Neuron (in vitro differentiated cells): ENCODE measurements around the gene LAMTOR5.

Experiments used
- H2AFZ ChIP-seq: one replicate; pipeline ENCODE4 v1.6.1; 2013; ENCODE audit warnings: low read depth, mild to moderate bottlenecking, inconsistent platforms, low read length, moderate library complexity
- H3K27me3 ChIP-seq: one replicate; pipeline ENCODE4 v1.6.1; 2013; ENCODE audit warnings: low read length; ENCODE audit not compliant: insufficient read depth
- H3K36me3 ChIP-seq: one replicate; pipeline ENCODE4 v1.6.1; 2013; ENCODE audit warnings: low read length; ENCODE audit not compliant: insufficient read depth
- H3K4me1 ChIP-seq: one replicate; pipeline ENCODE4 v1.6.1; 2013; ENCODE audit warnings: low read length; ENCODE audit not compliant: insufficient read depth
- H3K4me3 ChIP-seq: 2 replicates; pipeline ENCODE4 v1.5.1; 2013; ENCODE audit warnings: mild to moderate bottlenecking, low read length, moderate library complexity
- H3K9me3 ChIP-seq: one replicate; pipeline ENCODE4 v1.6.1; 2013; ENCODE audit warnings: low read length

LAMTOR5 gene

GRCh38 chr1:110393691-110394492 lies 13.6 kb downstream of the LAMTOR5 start:
- peaks cover 7% of the 10 kb centered on the region for H3K36me3 ChIP-seq
- no peaks in the 10 kb centered on the region for H3K9me3 ChIP-seq
- H3K27me3 ChIP-seq, result no peaks in the 10 kb centered on the region
- peaks cover 2% of the 10 kb centered on the region for H3K4me1 ChIP-seq
- H3K4me3 ChIP-seq, result no peak overlapping the region
- H2AFZ ChIP-seq, result no peak overlapping the region

GRCh38 chr1:110393286-110393685 lies 14.2 kb downstream of the LAMTOR5 start:
- Histone ChIP-seq H3K4me1 (peaks cover 2% of the 10 kb centered on the region), H3K9me3 (no peaks in the 10 kb centered on the region), H3K36me3 (peaks cover 4% of the 10 kb centered on the region), H3K27me3 (no peaks in the 10 kb centered on the region), H2AFZ (no peak overlapping the region), H3K4me3 (no peak overlapping the region)

- Histone ChIP-seq H3K4me1 (peaks cover 2% of the 10 kb centered on the region), H2AFZ (no peak within 1 kb of the TSS), H3K9me3 (no peaks in the 10 kb centered on the region), H3K27me3 (no peaks in the 10 kb centered on the region), H3K4me3 (no peak within 1 kb of the TSS), H3K36me3 (peaks cover 4% of the 10 kb centered on the region)
Observed at GRCh38 chr1:110390692-110391245, 16.7 kb downstream of the LAMTOR5 start, which contains the start of gene SLC16A4. Gene SLC16A4 (minus strand): TSS chr1:110391026. CDS start chr1:110389323, 1,703 bp downstream.

GRCh38 chr1:110390096-110390495 lies 17.4 kb downstream of the LAMTOR5 start:
- H3K27me3 ChIP-seq, result no peaks in the 10 kb centered on the region
- H2AFZ ChIP-seq, result no peak overlapping the region
- H3K4me3 ChIP-seq, result no peak overlapping the region
- H3K9me3 ChIP-seq, result no peaks in the 10 kb centered on the region
- H3K4me1 ChIP-seq, result peaks cover 2% of the 10 kb centered on the region
- H3K36me3 ChIP-seq, result peaks cover under 1% of the 10 kb centered on the region

- no peak overlapping the region for H3K4me3 ChIP-seq
- no peak overlapping the region for H2AFZ ChIP-seq
- no peaks in the 10 kb centered on the region for H3K27me3 ChIP-seq
- peaks cover 8% of the 10 kb centered on the region for H3K36me3 ChIP-seq
- H3K9me3 ChIP-seq, result no peaks in the 10 kb centered on the region
- no peaks in the 10 kb centered on the region for H3K4me1 ChIP-seq
Observed at GRCh38 chr1:110387048-110387754, 20.3 kb downstream of the LAMTOR5 start.

GRCh38 chr1:110385369-110385768 lies 22.1 kb downstream of the LAMTOR5 start:
- Histone ChIP-seq H3K9me3 (no peaks in the 10 kb centered on the region), H3K36me3 (peaks cover 15% of the 10 kb centered on the region), H3K4me1 (no peaks in the 10 kb centered on the region), H3K4me3 (no peak overlapping the region), H3K27me3 (no peaks in the 10 kb centered on the region), H2AFZ (no peak overlapping the region)

GRCh38 chr1:110384581-110385321 lies 22.7 kb downstream of the LAMTOR5 start:
- Histone ChIP-seq H3K9me3 (no peaks in the 10 kb centered on the region), H3K27me3 (no peaks in the 10 kb centered on the region), H3K4me3 (no peak overlapping the region), H3K36me3 (peaks cover 15% of the 10 kb centered on the region), H3K4me1 (no peaks in the 10 kb centered on the region), H2AFZ (no peak overlapping the region)

GRCh38 chr1:110383251-110383990 lies 24.1 kb downstream of the LAMTOR5 start:
- Histone ChIP-seq H3K9me3 (no peaks in the 10 kb centered on the region), H2AFZ (no peak overlapping the region), H3K4me1 (no peaks in the 10 kb centered on the region), H3K36me3 (peaks cover 23% of the 10 kb centered on the region), H3K27me3 (no peaks in the 10 kb centered on the region), H3K4me3 (no peak overlapping the region)

GRCh38 chr1:110380672-110381283 lies 26.7 kb downstream of the LAMTOR5 start:
- no peaks in the 10 kb centered on the region for H3K4me1 ChIP-seq
- H2AFZ ChIP-seq, result no peak overlapping the region
- no peaks in the 10 kb centered on the region for H3K27me3 ChIP-seq
- H3K4me3 ChIP-seq, result no peak overlapping the region
- H3K36me3 ChIP-seq, result peaks cover 43% of the 10 kb centered on the region
- no peaks in the 10 kb centered on the region for H3K9me3 ChIP-seq

GRCh38 chr1:110375490-110375889 lies 32.0 kb downstream of the LAMTOR5 start:
- no peak overlapping the region for H3K4me3 ChIP-seq
- H3K36me3 ChIP-seq, result peaks cover 66% of the 10 kb centered on the region
- H3K27me3 ChIP-seq, result no peaks in the 10 kb centered on the region
- H2AFZ ChIP-seq, result no peak overlapping the region
- H3K9me3 ChIP-seq, result no peaks in the 10 kb centered on the region
- no peaks in the 10 kb centered on the region for H3K4me1 ChIP-seq

- Histone ChIP-seq H2AFZ (no peak overlapping the region), H3K9me3 (no peaks in the 10 kb centered on the region), H3K4me3 (no peak overlapping the region), H3K36me3 (peaks cover 46% of the 10 kb centered on the region), H3K27me3 (no peaks in the 10 kb centered on the region), H3K4me1 (no peaks in the 10 kb centered on the region)
Observed at GRCh38 chr1:110370827-110371226, 36.7 kb downstream of the LAMTOR5 start.

GRCh38 chr1:110364221-110364620 lies 43.3 kb downstream of the LAMTOR5 start:
- Histone ChIP-seq H3K9me3 (no peaks in the 10 kb centered on the region), H3K27me3 (no peaks in the 10 kb centered on the region), H2AFZ (no peak overlapping the region), H3K36me3 (peaks cover 38% of the 10 kb centered on the region), H3K4me3 (no peak overlapping the region), H3K4me1 (no peaks in the 10 kb centered on the region)
